GM18858 (cell line): ENCODE measurements around the gene LTBP2.

Experiments
- ATAC-seq: cut with Tn5 transposase; IDR thresholded peaks from one replicate; pipeline ENCODE4 v1.9.1; 2021; ENCODE audit not compliant: unreplicated experiment

LTBP2 gene

GRCh38 chr14:74638966-74639365 lies 26.9 kb upstream of the LTBP2 start:
- no peak for ATAC-seq

GRCh38 chr14:74638066-74638465 lies 26.0 kb upstream of the LTBP2 start:
- ATAC-seq = no peak

- ATAC-seq = no peak
Observed at GRCh38 chr14:74637178-74637550, 25.1 kb upstream of the LTBP2 start.

- no peak for ATAC-seq
Observed at GRCh38 chr14:74636424-74637177, 24.6 kb upstream of the LTBP2 start.

- no peak for ATAC-seq
Observed at GRCh38 chr14:74635847-74636246, 23.8 kb upstream of the LTBP2 start.

GRCh38 chr14:74634964-74635363 lies 22.9 kb upstream of the LTBP2 start:
- no peak for ATAC-seq

- ATAC-seq = no peak
Observed at GRCh38 chr14:74634481-74634880, 22.4 kb upstream of the LTBP2 start.

- ATAC-seq = no peak
Observed at GRCh38 chr14:74630881-74631690, 19.0 kb upstream of the LTBP2 start.

GRCh38 chr14:74628418-74628817 lies 16.4 kb upstream of the LTBP2 start:
- no peak for ATAC-seq

- ATAC-seq = no peak
Observed at GRCh38 chr14:74627076-74627475, 15.0 kb upstream of the LTBP2 start.

GRCh38 chr14:74622257-74622656 lies 10.2 kb upstream of the LTBP2 start:
- no peak for ATAC-seq

GRCh38 chr14:74621556-74621955 lies 9.5 kb upstream of the LTBP2 start:
- no peak for ATAC-seq

- ATAC-seq = no peak
Observed at GRCh38 chr14:74620923-74621322, 8.9 kb upstream of the LTBP2 start.

GRCh38 chr14:74620497-74620921 lies 8.5 kb upstream of the LTBP2 start:
- ATAC-seq = no peak

- ATAC-seq = no peak
Observed at GRCh38 chr14:74619672-74620131, 7.7 kb upstream of the LTBP2 start.

- ATAC-seq = no peak
Observed at GRCh38 chr14:74618078-74618952, 6.3 kb upstream of the LTBP2 start.

GRCh38 chr14:74616996-74617700 lies 5.1 kb upstream of the LTBP2 start:
- ATAC-seq = no peak

GRCh38 chr14:74616507-74616906 lies 4.5 kb upstream of the LTBP2 start:
- ATAC-seq = no peak

- no peak for ATAC-seq
Observed at GRCh38 chr14:74615735-74616134, 3.7 kb upstream of the LTBP2 start.
